HTR-8/SVneo (cell line): ENCODE measurements around the gene FOXO4.
A peak's percentile ranks its signal among the peaks of the same experiment; 100 is the strongest.
"Not testable (repeated sequence)": the region's sequence is repeated elsewhere in the genome, so short reads cannot be mapped to it uniquely, and the experiment has no call there.

Experiments used
- DNase-seq: peaks from one replicate; pipeline ENCODE4 v3.0.0; 2011; ENCODE audit warnings: low spot score, mixed read lengths; ENCODE audit not compliant: insufficient read length
- FAIRE-seq: peaks from 2 replicates; lab custom pipeline; 2011; peaks lifted over from hg19 to GRCh38; lab: Jason Lieb, UNC

Gene FOXO4

GRCh38 chrX:71095555-71095980, at the start of gene FOXO4:
FOXO4 (plus strand) TSS chrX:71095851; CDS start chrX:71096529, 678 bp downstream.
- FAIRE-seq (peak; percentile 97), DNase-seq (peak; percentile 99)

GRCh38 chrX:71047891-71048290, 47.8 kb upstream of the FOXO4 start:
- not testable (repeated sequence) for FAIRE-seq

GRCh38 chrX:71052721-71053120, 42.9 kb upstream of the FOXO4 start:
- DNase-seq (no peak), FAIRE-seq (no peak)

More at GRCh38 chrX:71047891-71048290, 47.8 kb upstream of the FOXO4 start:
- not testable (repeated sequence) for DNase-seq

GRCh38 chrX:71053217-71053621, 42.4 kb upstream of the FOXO4 start:
- no peak for FAIRE-seq

GRCh38 chrX:71056867-71057266, 38.8 kb upstream of the FOXO4 start:
- DNase-seq = no peak
- no peak for FAIRE-seq

More at GRCh38 chrX:71053217-71053621, 42.4 kb upstream of the FOXO4 start:
- DNase-seq = no peak

- DNase-seq (no peak), FAIRE-seq (no peak)
These were observed 37.7 kb upstream of the FOXO4 start for GRCh38 chrX:71057848-71058530.

- FAIRE-seq = no peak
- DNase-seq = no peak
These were observed 35.5 kb upstream of the FOXO4 start for GRCh38 chrX:71060127-71060526.

- FAIRE-seq = no peak
- DNase-seq = no peak
These were observed 28.6 kb upstream of the FOXO4 start for GRCh38 chrX:71067089-71067488.

- FAIRE-seq = no peak
- no peak for DNase-seq
These were observed 28.0 kb upstream of the FOXO4 start for GRCh38 chrX:71067712-71068043.

GRCh38 chrX:71068044-71068918, 27.4 kb upstream of the FOXO4 start, which contains the start of gene SNX12:
SNX12 (minus strand) TSS chrX:71068334; CDS start chrX:71068306, 28 bp downstream.
- FAIRE-seq (peak; percentile 99), DNase-seq (peak; percentile 98)

- FAIRE-seq = no peak
These were observed 25.1 kb upstream of the FOXO4 start for GRCh38 chrX:71070531-71070930.

GRCh38 chrX:71081330-71082123, 14.1 kb upstream of the FOXO4 start:
- no peak for FAIRE-seq
- DNase-seq = no peak

More at GRCh38 chrX:71070531-71070930, 25.1 kb upstream of the FOXO4 start:
- DNase-seq = no peak

GRCh38 chrX:71082124-71082647, 13.5 kb upstream of the FOXO4 start:
- DNase-seq = no peak
- FAIRE-seq = no peak

- no peak for DNase-seq
- no peak for FAIRE-seq
These were observed 12.8 kb upstream of the FOXO4 start for GRCh38 chrX:71082822-71083221.

GRCh38 chrX:71085900-71086299, 9.8 kb upstream of the FOXO4 start:
- FAIRE-seq (no peak), DNase-seq (no peak)

GRCh38 chrX:71091263-71091662, 4.4 kb upstream of the FOXO4 start:
- DNase-seq = no peak
- FAIRE-seq = no peak

GRCh38 chrX:71095033-71095432, 618 bp upstream of the FOXO4 start:
- FAIRE-seq = peak; percentile 68

GRCh38 chrX:71095981-71096759, 519 bp downstream of the FOXO4 start:
- FAIRE-seq = peak; percentile 38
- DNase-seq = peak; percentile 79

More at GRCh38 chrX:71095033-71095432, 618 bp upstream of the FOXO4 start:
- no peak for DNase-seq

GRCh38 chrX:71096760-71097032, 1.0 kb downstream of the FOXO4 start:
- DNase-seq = no peak
- peak; percentile 80 for FAIRE-seq
